GM18868 (cell line): ENCODE data around the gene C1RL.

ENCODE experiments used
- ATAC-seq: cut with Tn5 transposase; IDR thresholded peaks from one replicate; pipeline ENCODE4 v1.9.1; 2021; ENCODE audit warnings: mild to moderate bottlenecking, moderate library complexity; ENCODE audit not compliant: unreplicated experiment

The C1RL gene

GRCh38 chr12:7108796-7109571 is at the start of gene C1RL:
C1RL (minus strand) TSS chr12:7109214; CDS start chr12:7109180, 34 bp downstream.
- ATAC-seq, result peak; percentile 37

- ATAC-seq, result no peak
Observed at GRCh38 chr12:7157391-7157790, 48.4 kb upstream of the C1RL start.

GRCh38 chr12:7156259-7157197 is 47.5 kb upstream of the C1RL start:
- no peak for ATAC-seq

- ATAC-seq, result no peak
Observed at GRCh38 chr12:7155471-7156034, 46.5 kb upstream of the C1RL start.

GRCh38 chr12:7154901-7155470 is 46.0 kb upstream of the C1RL start:
- ATAC-seq, result no peak

GRCh38 chr12:7154042-7154441 is 45.0 kb upstream of the C1RL start:
- ATAC-seq, result no peak

- ATAC-seq, result no peak
Observed at GRCh38 chr12:7152818-7153217, 43.8 kb upstream of the C1RL start.

GRCh38 chr12:7151532-7151931 is 42.5 kb upstream of the C1RL start:
- ATAC-seq, result no peak

GRCh38 chr12:7150841-7151240 is 41.8 kb upstream of the C1RL start:
- no peak for ATAC-seq

GRCh38 chr12:7150356-7150755 is 41.3 kb upstream of the C1RL start:
- ATAC-seq, result no peak

- ATAC-seq, result no peak
Observed at GRCh38 chr12:7146906-7147305, 37.9 kb upstream of the C1RL start.

- ATAC-seq, result no peak
Observed at GRCh38 chr12:7146228-7146627, 37.2 kb upstream of the C1RL start.

GRCh38 chr12:7145671-7146070 is 36.7 kb upstream of the C1RL start:
- no peak for ATAC-seq

GRCh38 chr12:7144414-7145120 is 35.6 kb upstream of the C1RL start:
- ATAC-seq, result no peak

- ATAC-seq, result no peak
Observed at GRCh38 chr12:7143564-7143963, 34.5 kb upstream of the C1RL start.

- ATAC-seq, result no peak
Observed at GRCh38 chr12:7142809-7143465, 33.9 kb upstream of the C1RL start.

- peak; percentile 60 for ATAC-seq
Observed at GRCh38 chr12:7142056-7142644, 33.1 kb upstream of the C1RL start.

GRCh38 chr12:7141351-7142005 is 32.5 kb upstream of the C1RL start:
- no peak for ATAC-seq

GRCh38 chr12:7139200-7139599 is 30.2 kb upstream of the C1RL start:
- ATAC-seq, result no peak
